GM12875 (cell line): ENCODE measurements around the gene INKA1.

Experiments
- H3K4me3 ChIP-seq: one replicate; pipeline ENCODE4 v1.5.1; 2011; ENCODE audit warnings: low read depth, low read length, control low read depth
- TF ChIP-seq, protein P1 (sequence below): IDR thresholded peaks from 2 replicates; pipeline ENCODE4 v1.5.1; 2011; ENCODE audit warnings: low read depth, mild to moderate bottlenecking, control low read depth, inconsistent platforms, low read length, moderate library complexity, borderline replicate concordance; ENCODE audit not compliant: insufficient read depth

INKA1 gene

DNA sequence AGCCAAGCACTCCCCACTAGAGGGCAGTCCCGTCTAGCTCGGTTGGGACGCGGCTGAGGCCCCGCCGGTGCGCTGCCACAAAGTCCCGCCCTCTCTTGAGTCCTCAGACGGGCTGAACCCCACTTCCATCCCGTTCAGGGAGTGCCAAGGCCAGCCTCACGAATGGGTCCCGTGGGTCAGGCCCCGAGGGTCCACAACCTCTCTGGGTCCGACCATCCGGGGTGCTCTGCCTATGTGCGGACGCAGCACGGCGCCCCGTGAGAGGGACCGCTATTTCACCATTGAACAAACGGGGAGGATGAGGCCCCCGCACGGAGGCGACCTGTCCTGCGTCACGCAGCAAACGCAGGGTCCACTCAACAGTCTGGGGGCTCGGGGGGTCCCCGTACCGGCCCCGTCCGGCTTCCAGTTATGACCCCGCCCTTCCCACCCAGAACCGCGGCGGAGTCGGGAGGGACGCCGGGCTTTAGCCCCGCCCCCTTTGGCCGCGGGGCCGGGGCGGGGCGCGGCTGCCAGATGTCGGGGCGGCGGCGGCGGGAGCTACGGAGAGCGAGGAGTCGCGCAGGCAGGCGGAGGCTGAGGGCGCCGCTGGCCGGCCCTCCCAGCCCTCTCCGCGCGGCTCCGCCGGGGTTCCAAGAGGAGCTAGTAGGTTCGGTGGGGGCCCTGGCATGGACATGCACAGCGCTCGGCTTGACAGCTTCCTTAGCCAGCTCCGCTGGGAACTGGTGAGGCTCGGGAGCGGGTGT, at the start of gene INKA1:
TSS of gene INKA1 (plus strand) at position 543 of the 746 bp plus-strand sequence. CDS start at position 675, 132 bp downstream.
- TF ChIP-seq, protein P1, sequence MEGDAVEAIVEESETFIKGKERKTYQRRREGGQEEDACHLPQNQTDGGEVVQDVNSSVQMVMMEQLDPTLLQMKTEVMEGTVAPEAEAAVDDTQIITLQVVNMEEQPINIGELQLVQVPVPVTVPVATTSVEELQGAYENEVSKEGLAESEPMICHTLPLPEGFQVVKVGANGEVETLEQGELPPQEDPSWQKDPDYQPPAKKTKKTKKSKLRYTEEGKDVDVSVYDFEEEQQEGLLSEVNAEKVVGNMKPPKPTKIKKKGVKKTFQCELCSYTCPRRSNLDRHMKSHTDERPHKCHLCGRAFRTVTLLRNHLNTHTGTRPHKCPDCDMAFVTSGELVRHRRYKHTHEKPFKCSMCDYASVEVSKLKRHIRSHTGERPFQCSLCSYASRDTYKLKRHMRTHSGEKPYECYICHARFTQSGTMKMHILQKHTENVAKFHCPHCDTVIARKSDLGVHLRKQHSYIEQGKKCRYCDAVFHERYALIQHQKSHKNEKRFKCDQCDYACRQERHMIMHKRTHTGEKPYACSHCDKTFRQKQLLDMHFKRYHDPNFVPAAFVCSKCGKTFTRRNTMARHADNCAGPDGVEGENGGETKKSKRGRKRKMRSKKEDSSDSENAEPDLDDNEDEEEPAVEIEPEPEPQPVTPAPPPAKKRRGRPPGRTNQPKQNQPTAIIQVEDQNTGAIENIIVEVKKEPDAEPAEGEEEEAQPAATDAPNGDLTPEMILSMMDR: peak; percentile 96
- peak within 1 kb of the TSS; percentile 77 for H3K4me3 ChIP-seq

DNA sequence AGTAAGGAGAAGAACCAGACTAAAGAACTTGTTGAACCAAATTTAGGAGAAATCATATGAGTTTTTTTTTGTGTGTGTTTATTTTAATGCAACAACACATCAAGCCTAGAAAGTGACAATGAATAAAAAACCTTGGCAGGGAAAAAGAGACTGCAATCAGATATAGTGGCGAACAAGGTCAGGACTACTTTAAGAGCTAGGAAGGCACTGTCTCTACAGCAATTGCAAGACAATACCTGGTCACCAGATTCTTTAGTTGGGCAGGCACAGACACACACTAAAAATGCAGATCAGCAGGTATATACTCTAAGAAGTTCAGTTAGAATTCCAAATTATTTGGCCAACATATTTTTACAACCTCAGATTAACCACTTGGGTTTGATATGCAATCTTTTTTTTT, 48.5 kb upstream of the INKA1 start:
- H3K4me3 ChIP-seq: no peak overlapping the region
- TF ChIP-seq, protein P1: no peak

DNA sequence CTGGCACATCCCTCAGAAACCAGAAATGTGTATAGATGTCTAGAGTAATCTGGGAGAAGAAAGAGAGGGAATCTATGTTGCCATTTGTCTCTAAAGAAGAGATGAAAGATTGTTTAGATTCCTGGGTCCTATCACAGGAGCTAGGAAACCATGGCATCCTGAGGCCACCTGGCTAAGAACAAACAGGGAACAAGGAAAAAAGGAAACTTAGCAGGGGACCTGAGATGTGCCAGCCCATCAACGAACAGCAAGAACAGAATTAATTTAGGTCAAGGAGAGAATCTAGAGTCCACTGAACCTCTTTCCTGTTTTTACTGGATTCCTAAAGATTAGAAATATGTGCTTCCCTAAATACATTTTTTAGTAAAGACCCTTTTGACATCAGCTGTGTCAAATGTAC, 47.0 kb upstream of the INKA1 start:
- H3K4me3 ChIP-seq: no peak overlapping the region
- TF ChIP-seq, protein P1: no peak

DNA sequence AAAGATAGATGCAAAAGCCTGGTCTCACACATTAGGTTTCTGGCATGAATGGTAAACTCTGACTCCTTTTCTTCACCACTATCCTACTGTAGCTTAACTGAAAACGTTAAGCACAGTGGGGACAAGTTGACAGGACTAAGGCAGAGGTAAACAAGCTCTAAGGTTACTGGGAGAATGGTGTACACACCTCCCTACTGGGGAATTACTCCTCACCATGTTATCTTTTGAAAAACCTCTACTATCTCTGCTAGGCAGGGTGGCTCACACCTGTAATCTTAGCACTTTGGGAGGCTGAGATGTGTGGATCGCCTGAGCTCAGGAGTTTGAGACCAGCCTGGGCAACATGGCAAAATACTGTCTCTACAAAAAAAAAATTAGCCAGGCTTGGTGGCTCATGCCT, 45.9 kb upstream of the INKA1 start:
- H3K4me3 ChIP-seq: no peak overlapping the region
- TF ChIP-seq, protein P1: no peak

DNA sequence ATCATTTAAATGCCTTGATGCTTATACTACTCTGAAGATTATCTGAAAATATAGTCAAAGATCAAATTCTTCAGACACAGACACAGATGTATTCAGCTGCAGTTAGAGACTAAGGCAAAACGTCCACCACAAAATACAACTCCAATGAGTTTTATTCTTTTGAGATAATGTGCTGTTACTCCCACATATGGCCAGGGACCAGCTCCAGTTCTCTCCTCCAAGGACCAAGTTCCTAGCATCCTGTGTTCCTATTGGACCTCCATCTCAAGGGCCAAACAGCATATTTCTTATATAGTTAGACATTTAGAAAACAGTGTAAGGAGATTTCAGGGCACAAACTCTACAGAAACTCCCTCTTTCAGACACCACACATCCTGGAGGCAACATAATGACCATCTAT, 43.8 kb upstream of the INKA1 start:
- TF ChIP-seq, protein P1: no peak
- H3K4me3 ChIP-seq: no peak overlapping the region

DNA sequence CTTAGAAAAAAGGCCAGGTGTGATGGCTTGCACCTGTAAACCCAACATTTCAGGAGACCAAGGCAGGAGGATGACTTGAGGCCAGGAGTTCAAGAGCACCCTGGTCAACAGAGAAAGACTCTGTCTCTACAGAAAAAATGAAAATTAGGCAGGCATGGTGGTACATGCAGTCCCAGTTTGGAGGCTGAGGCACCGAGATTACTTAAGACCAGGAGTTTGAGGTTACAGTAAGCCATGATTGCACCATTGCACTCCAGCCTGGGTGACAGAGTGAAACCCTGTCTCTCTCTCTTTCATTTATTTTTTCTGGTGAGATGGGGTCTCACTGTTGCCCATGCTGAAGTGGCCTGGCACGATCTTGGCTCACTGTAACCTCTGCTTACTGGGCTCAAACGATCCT, 41.4 kb upstream of the INKA1 start:
- TF ChIP-seq, protein P1: no peak
- H3K4me3 ChIP-seq: no peak overlapping the region

DNA sequence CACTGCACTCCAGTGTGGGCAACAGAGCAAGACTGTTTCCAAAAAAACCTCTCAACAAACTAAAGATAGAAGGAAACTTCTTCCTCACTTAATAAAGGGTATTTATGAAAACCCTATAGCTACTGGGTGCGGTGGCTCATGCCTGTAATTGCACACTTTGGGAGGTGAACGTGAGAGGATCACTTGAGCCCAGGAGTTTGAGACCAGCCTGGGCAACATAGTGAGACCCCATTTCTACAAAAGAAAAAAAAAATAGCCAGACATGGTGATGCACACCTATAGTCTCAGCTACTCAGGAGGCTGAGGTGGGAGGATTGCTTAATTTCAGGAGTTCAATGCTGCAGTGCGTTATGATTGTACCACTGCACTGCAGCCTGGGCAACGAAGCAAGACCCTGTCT, 39.1 kb upstream of the INKA1 start:
- TF ChIP-seq, protein P1: no peak
- no peak overlapping the region for H3K4me3 ChIP-seq
